Mesenchymal stem cell (in vitro differentiated cells and primary cell): ENCODE results near the gene POLR2J3.
"Not testable (repeated sequence)": the region's sequence is repeated elsewhere in the genome, so short reads cannot be mapped to it uniquely, and the experiment has no call there.

Source experiments
- DNase-seq: peaks from one replicate; pipeline ENCODE4 v3.0.0-alpha.2; 2013
- H2AFZ ChIP-seq: one replicate; pipeline ENCODE4 v1.6.1; 2013; ENCODE audit warnings: low read depth, mild to moderate bottlenecking, control low read depth, inconsistent platforms, low read length, moderate library complexity
- H2AK5ac ChIP-seq: 2 replicates; pipeline ENCODE4 v1.6.1; 2013; ENCODE audit warnings: low read length, moderate library complexity, mild to moderate bottlenecking, inconsistent platforms; ENCODE audit not compliant: severe bottlenecking
- H2BK120ac ChIP-seq: one replicate; pipeline ENCODE4 v1.6.1; 2013; ENCODE audit warnings: low read depth, mild to moderate bottlenecking, inconsistent platforms, low read length, moderate library complexity
- H2BK12ac ChIP-seq, 2 experiments: one replicate each; pipeline ENCODE4 v1.6.1; 2013; ENCODE audit warnings: inconsistent platforms in 2 of 2, low read length in 2 of 2, mild to moderate bottlenecking in 2 of 2, moderate library complexity in 2 of 2, control low read depth in 1 of 2
- H2BK15ac ChIP-seq: one replicate; pipeline ENCODE4 v1.6.1; 2013; ENCODE audit warnings: mild to moderate bottlenecking, low read depth, inconsistent platforms; ENCODE audit not compliant: poor library complexity, severe bottlenecking
- H2BK5ac ChIP-seq: 2 replicates; pipeline ENCODE4 v1.6.1; 2013; ENCODE audit warnings: low read depth, mild to moderate bottlenecking, low read length, control low read depth, inconsistent platforms; ENCODE audit not compliant: poor library complexity, severe bottlenecking
- H3K14ac ChIP-seq, 2 experiments: one replicate each; pipeline ENCODE4 v1.6.1; 2013; ENCODE audit warnings: inconsistent platforms in 2 of 2, low read length in 2 of 2, control low read depth in 1 of 2, mild to moderate bottlenecking in 1 of 2, moderate library complexity in 1 of 2
- H3K18ac ChIP-seq, 2 experiments: one replicate each; pipeline ENCODE4 v1.6.1; 2013; ENCODE audit warnings: inconsistent platforms in 2 of 2, low read length in 2 of 2, control low read depth in 1 of 2, low read depth in 1 of 2, mild to moderate bottlenecking in 1 of 2
- H3K23ac ChIP-seq, 2 experiments: one replicate each; pipeline ENCODE4 v1.6.1; 2013; ENCODE audit warnings: inconsistent platforms in 2 of 2, low read length in 2 of 2, mild to moderate bottlenecking in 2 of 2, moderate library complexity in 2 of 2, control low read depth in 1 of 2
- H3K27ac ChIP-seq: 2 replicates; pipeline ENCODE4 v1.5.1; 2013; ENCODE audit warnings: mild to moderate bottlenecking, moderate library complexity, low read length, control low read depth, inconsistent platforms; ENCODE audit not compliant: poor library complexity, severe bottlenecking
- H3K27me3 ChIP-seq, 2 experiments: 2 replicates each; pipeline versions ENCODE4 v1.6.1 to v1.7.0; 2013; ENCODE audit warnings: low read length in 2 of 2, mild to moderate bottlenecking in 2 of 2, moderate library complexity in 2 of 2, control low read depth in 1 of 2, inconsistent platforms in 1 of 2; ENCODE audit not compliant: control insufficient read depth in 1 of 2, insufficient read depth in 1 of 2
- H3K36me3 ChIP-seq, 2 experiments: 2 replicates each; pipeline versions ENCODE4 v1.6.1 to v1.7.0; 2013; ENCODE audit warnings: low read length in 2 of 2, control low read depth in 1 of 2, inconsistent platforms in 1 of 2, low read depth in 1 of 2, mild to moderate bottlenecking in 1 of 2; ENCODE audit not compliant: insufficient read depth in 2 of 2, control insufficient read depth in 1 of 2
- H3K4ac ChIP-seq, 2 experiments: one replicate each; pipeline ENCODE4 v1.6.1; 2013; ENCODE audit warnings: inconsistent platforms in 2 of 2, low read length in 2 of 2, mild to moderate bottlenecking in 2 of 2, moderate library complexity in 2 of 2, control low read depth in 1 of 2, low read depth in 1 of 2
- H3K4me1 ChIP-seq: 2 replicates; pipeline ENCODE4 v1.6.1; 2013; ENCODE audit warnings: low read depth, low read length, control low read depth; ENCODE audit not compliant: control insufficient read depth, insufficient read depth
- H3K4me2 ChIP-seq: 2 replicates; pipeline ENCODE4 v1.6.1; 2013; ENCODE audit warnings: low read length, mild to moderate bottlenecking, inconsistent platforms; ENCODE audit not compliant: poor library complexity, severe bottlenecking
- H3K4me3 ChIP-seq, 2 experiments: 2 replicates each; pipeline versions ENCODE4 v1.5.1 to v1.7.0; 2013; ENCODE audit warnings: low read length in 2 of 2, mild to moderate bottlenecking in 2 of 2, control low read depth in 1 of 2, low read depth in 1 of 2; ENCODE audit not compliant: insufficient read depth in 1 of 2
- H3K79me1 ChIP-seq: replicated peaks from 2 replicates; pipeline ENCODE4 v1.6.1; 2013; ENCODE audit warnings: mild to moderate bottlenecking, control low read depth, low read length, inconsistent platforms; ENCODE audit not compliant: poor library complexity, severe bottlenecking
- H3K9ac ChIP-seq: 2 replicates; pipeline ENCODE4 v1.7.0; 2013; ENCODE audit warnings: mild to moderate bottlenecking, low read length, moderate library complexity
- H3K9me3 ChIP-seq: 2 replicates; pipeline ENCODE4 v1.7.0; 2013; ENCODE audit warnings: mild to moderate bottlenecking, low read length; ENCODE audit not compliant: control insufficient read depth
- H4K8ac ChIP-seq: one replicate; pipeline ENCODE4 v1.6.1; 2013; ENCODE audit warnings: inconsistent platforms, mild to moderate bottlenecking, low read length, moderate library complexity
- H4K91ac ChIP-seq: one replicate; pipeline ENCODE4 v1.6.1; 2013; ENCODE audit warnings: mild to moderate bottlenecking, low read length, inconsistent platforms
- WGBS: methylation state at CpG from one replicate; pipeline ENCODE4 v1.1.7; 2013; ENCODE audit warnings: mixed read lengths; 5-methylcytosine and 5-hydroxymethylcytosine counted together

POLR2J3 gene

DNA sequence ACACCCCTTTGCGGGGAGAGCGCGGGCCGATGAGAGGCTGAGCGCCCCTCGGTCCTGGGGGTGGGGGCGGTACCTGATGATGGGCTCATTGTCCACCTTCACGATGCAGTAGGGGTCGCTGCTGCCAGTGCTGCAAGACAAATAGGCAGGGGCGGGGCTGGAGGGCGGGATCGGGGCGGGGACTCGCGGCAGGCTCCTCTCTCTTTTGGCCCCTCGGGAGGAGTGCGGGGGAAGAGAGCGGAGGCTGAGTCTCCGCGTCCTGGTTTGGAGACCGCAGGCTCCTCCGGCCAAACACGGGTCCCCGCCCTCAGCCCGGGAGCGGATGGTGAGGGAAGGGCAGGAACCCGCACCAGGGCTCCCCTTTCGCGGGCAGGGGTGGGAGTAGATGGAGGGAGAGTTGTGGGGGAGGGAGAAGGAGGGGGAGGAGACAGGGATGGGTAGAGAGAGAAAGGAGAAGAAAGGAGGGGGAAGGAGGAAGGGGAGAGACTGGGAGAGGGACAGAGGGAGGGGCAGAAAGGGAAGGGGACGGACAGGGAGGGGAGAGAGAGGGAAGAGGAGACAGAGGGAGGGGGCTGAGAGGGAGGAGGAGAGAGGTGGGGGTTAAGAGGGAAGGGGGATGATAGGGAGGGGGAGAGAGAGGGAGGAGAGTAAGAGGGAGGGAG lies 38.8 kb upstream of the POLR2J3 start:
- not testable (repeated sequence) for H3K4me3 ChIP-seq, H4K8ac ChIP-seq, DNase-seq, H2AFZ ChIP-seq, H4K91ac ChIP-seq, H2BK120ac ChIP-seq, H2BK12ac ChIP-seq, H3K4ac ChIP-seq, H3K79me1 ChIP-seq, H3K9me3 ChIP-seq, H3K27me3 ChIP-seq, H2AK5ac ChIP-seq, H3K23ac ChIP-seq, H3K27ac ChIP-seq, H3K4me2 ChIP-seq, H2BK15ac ChIP-seq, H3K36me3 ChIP-seq, H3K9ac ChIP-seq, H3K14ac ChIP-seq, H3K18ac ChIP-seq, H2BK5ac ChIP-seq, H3K4me1 ChIP-seq
- WGBS, result no CpG with 5 or more reads among the region's 30 CpGs

DNA sequence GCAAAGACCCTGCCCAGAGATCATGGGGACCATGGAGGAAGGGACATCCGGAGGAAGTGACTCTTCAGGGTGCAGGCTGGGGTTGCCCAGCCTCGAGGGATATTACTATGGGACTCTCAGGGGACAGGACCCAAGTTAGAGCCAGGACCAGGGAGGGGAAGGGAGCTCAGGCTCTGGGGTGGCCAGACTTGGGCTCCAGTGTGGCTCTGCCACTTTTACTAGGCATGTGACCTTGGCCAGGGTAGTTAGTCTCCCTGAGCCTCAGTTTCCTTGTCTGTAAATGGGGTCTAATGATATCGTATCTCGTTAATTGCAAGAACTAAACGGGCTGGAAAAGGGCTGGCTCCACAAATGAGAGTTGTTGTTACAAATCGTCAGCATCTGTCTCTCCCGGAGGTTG lies 38.1 kb upstream of the POLR2J3 start:
- H3K14ac ChIP-seq, H2BK15ac ChIP-seq, H4K8ac ChIP-seq, H2BK12ac ChIP-seq, H3K36me3 ChIP-seq, H3K27me3 ChIP-seq, H3K27ac ChIP-seq, H3K79me1 ChIP-seq, H3K4me3 ChIP-seq, H2AFZ ChIP-seq, H3K9me3 ChIP-seq, H2AK5ac ChIP-seq, DNase-seq, H3K18ac ChIP-seq, H3K23ac ChIP-seq, H3K9ac ChIP-seq, H3K4ac ChIP-seq, H2BK5ac ChIP-seq, H2BK120ac ChIP-seq, H3K4me2 ChIP-seq, H4K91ac ChIP-seq, H3K4me1 ChIP-seq: not testable (repeated sequence)
- no CpG with 5 or more reads among the region's 7 CpGs for WGBS

DNA sequence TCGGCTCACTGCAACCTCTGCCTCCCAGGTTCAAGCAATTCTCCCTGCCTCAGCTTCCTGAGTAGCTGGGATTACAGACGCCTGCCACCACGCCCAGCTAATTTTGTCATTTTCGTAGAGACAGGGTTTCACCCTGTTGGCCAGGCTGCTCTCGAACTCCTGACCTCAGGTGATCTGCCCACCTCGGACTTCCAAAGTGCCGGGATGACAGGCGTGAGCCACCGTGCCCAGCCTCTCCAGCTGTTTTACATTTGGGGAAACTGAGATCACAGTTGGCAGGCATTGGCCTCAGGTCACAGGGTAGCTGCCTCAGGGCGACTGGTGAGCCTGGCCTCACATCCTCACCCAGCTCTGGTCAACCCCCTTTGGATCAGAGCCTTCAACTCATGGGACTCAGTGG lies 37.4 kb upstream of the POLR2J3 start:
- not testable (repeated sequence) for H3K27ac ChIP-seq, DNase-seq, H3K18ac ChIP-seq, H2BK5ac ChIP-seq, H3K14ac ChIP-seq, H3K4me2 ChIP-seq, H2BK15ac ChIP-seq, H2AK5ac ChIP-seq, H3K4ac ChIP-seq, H3K36me3 ChIP-seq, H3K9me3 ChIP-seq, H2BK12ac ChIP-seq, H3K9ac ChIP-seq, H2BK120ac ChIP-seq, H3K27me3 ChIP-seq, H4K8ac ChIP-seq, H3K4me1 ChIP-seq, H3K23ac ChIP-seq, H3K79me1 ChIP-seq, H4K91ac ChIP-seq, H2AFZ ChIP-seq, H3K4me3 ChIP-seq
- WGBS, result 88% methylated on average over 4 of the region's 10 CpGs

DNA sequence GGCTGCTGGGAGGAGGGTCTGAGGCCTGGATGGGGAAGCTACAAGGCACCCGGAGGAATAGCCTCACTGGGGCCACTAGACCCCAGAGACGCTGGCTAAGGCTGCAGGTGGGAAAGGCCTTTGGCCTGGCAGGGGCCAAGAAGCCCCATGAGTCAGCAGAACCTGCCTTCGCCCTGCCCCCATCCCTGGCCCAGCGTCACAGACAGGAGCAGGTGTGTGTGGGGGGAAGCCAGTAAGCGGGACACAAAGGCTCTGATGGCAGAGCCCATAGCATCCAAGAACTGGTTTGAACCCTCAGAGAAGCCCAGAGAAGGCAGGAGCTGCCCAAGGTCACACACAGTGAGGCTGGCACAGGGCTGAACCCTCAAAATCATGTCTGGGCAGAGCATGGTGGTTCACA lies 34.5 kb upstream of the POLR2J3 start:
- not testable (repeated sequence) for H4K91ac ChIP-seq, H3K9ac ChIP-seq, H2AK5ac ChIP-seq, H2BK15ac ChIP-seq, H3K14ac ChIP-seq, H3K79me1 ChIP-seq, H3K23ac ChIP-seq, H3K4ac ChIP-seq, H3K36me3 ChIP-seq, H2BK5ac ChIP-seq, H2BK120ac ChIP-seq, H3K4me2 ChIP-seq, H3K27me3 ChIP-seq, H2BK12ac ChIP-seq, H3K18ac ChIP-seq, H3K27ac ChIP-seq, H4K8ac ChIP-seq, H3K4me1 ChIP-seq, H3K9me3 ChIP-seq, H3K4me3 ChIP-seq, DNase-seq, H2AFZ ChIP-seq
- no CpG with 5 or more reads among the region's 5 CpGs for WGBS
